Hematopoietic multipotent progenitor cell treated with erythropoietin and hydrocortisone succinate and interleukin-3 and kit ligand, for 8 days (in vitro differentiated cells): ENCODE results near the gene CDKAL1.
"Not testable (repeated sequence)": the region's sequence is repeated elsewhere in the genome, so short reads cannot be mapped to it uniquely, and the experiment has no call there.

Experiments used
- DNase-seq: peaks from one replicate; pipeline ENCODE4 v3.0.0-alpha.2; 2015

CDKAL1 gene

DNA sequence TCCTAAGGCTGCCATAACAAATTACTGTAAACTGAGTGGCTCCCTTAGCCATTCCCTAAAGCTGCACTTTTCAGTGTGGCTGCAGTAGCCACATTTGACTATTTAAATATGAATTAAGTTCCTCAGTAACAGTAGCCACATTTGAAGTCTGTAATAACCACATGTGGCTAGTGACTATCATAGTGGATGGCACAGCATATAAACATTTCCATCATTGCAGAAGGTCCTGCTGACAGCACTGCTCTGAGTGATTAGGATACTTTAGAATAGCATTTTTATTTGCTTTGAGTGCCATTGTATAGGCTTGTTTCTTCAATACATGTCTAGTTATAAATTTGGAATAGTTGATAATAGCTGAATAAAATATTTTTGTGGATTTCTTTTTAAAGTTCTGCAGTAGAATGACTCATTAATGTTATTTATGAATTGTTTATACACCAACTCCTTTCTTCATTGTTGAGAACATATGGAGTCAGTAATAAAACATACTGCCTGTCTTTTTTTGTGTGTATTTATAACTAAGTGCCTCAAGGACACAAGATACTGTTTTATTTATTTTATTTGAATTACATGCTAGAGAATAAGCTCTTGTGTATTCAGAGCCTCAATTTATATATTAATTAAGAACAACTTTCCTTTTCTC, 217.2 kb downstream of the CDKAL1 start:
- no peak for DNase-seq

DNA sequence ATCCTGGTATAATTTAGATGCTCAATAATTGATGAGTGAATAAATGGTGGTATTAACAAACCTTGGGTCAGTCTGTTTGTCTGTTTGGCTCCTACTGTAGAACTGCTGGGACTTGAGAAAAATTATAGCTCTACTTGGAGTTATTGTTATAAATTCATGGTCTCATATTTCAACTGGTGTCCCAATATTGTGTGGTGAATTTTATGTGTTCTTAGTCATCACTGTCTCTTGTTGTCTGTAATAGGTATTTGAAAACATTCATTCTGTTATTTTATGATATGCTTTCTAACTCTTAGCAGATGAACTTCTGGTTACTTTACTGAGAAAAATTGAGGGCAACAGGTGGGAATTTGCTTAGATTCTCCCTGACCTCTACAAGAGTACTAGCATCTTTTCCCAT, 221.4 kb downstream of the CDKAL1 start:
- DNase-seq: no peak

DNA sequence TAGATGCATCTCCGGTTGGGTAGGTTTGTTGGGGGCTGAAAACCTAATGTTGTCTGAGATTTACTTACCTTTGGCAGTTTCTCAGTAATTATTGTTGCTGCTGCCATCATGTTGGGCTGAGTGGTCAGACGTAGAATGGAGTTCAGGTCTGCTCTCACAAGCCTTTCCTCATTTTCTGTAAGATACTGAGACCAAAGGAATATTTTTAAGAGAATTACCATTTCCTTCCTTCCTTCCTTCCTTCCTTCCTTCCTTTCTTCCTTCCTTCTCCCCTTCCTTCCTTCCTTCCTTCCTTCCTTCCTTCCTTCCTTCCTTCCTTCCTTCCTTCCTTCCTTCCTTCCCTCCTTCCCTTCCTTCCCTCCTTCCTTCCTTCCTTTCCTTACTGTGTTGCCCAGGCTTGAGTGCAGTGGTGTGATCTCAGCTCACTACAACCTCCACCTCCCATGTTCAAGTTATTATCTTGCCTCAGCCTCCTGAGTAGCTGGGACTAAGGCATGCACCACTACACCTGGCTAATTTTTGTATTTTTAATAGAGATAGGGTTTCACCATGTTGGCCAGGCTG, 222.4 kb downstream of the CDKAL1 start:
- DNase-seq: not testable (repeated sequence)

DNA sequence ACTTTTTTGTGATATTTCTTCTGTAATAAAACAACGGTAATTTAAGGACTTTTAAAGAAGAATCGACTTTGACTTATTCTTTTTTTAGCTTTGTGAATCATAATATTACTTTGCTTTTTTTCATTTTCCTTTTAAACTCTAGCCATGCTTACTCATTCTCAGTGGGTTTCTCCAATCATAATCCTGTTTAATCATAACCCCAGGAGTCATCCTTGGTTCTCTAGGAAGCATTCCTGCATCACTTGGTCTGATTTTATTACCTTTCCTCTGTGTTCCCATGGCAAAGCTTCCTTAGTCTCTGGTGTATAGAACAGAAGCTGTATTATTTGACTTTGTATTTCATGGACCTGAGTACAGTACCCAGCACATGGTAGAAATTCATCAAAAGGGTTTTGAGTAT, 223.5 kb downstream of the CDKAL1 start:
- no peak for DNase-seq

DNA sequence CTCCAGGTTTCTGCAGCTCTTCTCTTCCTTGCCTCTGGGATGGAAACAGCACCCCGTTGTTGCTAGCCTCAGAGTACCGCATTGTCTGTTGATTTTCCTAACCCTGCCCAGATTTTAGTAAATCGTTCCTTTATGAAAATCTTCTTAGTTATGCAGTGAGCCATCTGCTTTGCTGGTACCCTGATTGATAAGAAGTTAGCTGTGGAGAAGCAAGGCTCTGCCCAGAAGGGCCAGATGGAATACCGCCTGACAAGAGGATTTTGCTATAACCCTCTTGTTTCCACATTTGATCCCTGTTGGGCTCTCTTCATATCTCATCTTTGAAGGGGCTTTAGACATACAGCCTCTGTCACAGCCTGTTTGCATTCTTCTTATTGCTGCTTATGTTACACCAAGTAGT, 229.0 kb downstream of the CDKAL1 start:
- no peak for DNase-seq

DNA sequence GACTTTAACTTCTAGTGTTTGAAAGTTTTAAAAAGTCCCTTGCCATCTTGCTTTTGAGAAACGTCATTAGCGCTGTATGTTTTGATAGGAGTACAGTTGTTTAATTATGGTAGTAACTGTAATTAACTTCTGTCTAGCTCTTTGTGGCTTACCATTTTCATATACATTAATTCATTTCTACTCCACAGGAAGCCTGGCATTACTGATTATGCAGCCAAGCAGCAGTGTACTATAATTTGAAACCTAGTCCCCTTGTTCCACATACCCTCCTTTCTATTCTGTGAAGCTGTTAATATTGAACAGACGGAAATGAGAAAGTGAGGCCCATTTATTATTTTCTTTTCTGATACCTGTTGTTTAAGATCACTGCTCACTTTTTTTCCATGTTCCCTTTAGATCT, 235.4 kb downstream of the CDKAL1 start:
- peak; percentile 4 for DNase-seq

DNA sequence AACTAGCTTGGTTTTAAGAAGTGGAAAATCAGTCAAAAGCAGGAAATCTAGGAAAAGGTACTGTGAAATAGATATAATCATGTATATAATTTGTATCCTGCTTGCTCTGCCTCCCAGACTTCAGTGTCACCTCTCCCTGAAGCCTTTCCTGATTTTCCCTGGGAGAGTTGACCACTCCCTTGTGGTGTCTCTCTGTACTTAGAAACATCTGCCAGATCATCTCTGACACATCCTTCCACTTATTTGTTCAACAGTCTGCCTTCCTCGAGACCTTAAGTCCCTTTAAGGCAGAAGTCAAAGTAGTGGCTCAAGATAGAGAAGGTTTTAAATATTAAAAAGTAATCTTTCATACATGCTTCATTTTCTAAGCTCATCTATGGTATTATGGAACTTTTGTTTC, 236.5 kb downstream of the CDKAL1 start:
- no peak for DNase-seq

DNA sequence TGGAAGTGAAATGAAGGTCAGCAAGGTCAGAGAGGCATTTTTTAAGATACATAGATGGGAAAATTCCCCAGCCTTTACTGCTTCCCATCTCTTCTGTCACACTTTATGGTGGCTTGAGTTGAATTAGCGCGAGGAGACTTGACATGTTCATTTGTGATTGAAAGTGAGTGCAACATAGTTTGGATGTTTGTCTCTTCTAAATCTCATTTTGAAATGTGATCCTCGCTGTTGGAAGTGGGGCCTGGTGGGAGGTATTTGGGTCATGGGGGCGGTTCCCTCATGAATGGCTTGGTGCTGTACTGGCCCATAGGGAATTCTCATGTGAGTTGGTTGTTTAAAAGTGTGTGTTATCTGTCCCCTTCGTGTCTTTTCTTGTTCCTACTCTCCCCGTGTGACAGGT, 237.2 kb downstream of the CDKAL1 start:
- DNase-seq: no peak

DNA sequence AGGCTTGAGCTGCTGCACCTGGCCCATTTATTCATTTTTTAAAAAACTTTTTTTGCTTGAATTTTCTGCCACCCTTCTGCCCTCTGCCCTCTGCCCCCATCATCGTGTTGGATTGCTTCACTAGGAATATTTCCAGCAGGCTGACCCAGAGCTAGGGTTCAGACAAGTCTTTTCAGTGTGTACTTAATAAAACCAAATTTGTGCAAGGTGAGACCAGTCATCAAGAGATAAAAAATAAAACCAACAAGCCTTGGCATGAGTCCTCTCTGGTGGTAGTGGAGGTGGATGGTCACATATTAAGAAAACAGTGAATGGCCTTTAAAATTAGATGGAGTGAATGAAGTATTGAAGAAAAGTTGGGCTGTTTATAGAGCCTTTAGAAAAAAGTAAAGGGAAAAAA, 239.6 kb downstream of the CDKAL1 start:
- no peak for DNase-seq

DNA sequence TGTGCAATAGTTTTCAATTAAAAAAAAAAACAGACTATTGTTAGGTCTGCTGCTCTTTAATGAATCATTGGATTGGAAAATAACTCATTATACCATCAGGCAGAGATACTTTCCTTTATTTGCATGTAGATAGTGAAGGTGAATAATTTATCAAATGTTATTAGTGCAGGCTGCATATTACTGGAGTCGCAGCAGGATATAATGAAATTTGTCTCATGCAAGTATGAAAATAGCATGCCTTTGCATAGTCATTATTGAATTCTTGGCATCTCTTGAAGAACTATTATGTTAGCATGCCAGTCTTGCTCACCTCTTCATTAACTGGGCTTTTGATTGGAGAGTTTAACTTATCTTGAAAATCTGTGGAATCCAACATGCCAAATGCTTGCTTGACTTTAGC, 241.7 kb downstream of the CDKAL1 start:
- DNase-seq: no peak

DNA sequence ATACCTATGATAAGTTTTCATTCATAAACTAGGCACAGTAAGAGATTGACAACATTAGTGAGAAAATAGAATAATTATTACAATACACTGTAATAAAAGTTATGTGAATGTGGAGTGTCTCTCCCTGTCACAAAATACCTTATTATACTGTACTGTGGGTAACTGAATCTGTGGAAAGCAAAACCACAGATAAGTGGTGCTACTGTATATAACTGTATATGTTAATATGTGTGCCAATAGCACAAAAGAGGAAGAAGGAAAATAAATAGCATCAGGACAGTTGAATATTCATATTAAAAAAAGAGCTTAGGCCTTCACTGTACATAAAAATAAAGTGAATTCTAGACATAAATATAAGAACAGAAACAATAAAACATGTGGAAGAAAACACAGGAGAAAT, 243.5 kb downstream of the CDKAL1 start:
- peak; percentile 7 for DNase-seq

DNA sequence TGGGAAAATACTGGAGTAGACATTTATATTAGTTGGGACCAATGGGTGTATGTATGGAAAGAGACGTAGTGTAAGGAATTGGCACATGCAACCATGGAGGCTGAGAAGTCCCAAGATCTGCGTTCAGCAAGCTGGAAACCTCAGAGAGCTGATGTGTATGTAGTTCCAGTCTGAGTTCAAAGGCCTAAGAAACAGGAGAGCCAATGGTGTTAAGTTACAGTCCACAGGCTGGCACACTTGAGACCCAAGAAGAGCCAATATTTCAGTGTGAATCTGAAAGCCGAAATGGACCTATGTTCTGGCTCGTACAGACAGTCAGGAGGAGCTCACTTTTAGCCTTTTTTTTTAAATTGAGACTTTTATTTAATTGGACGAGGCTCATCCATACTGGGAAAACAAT, 244.2 kb downstream of the CDKAL1 start:
- DNase-seq: no peak

DNA sequence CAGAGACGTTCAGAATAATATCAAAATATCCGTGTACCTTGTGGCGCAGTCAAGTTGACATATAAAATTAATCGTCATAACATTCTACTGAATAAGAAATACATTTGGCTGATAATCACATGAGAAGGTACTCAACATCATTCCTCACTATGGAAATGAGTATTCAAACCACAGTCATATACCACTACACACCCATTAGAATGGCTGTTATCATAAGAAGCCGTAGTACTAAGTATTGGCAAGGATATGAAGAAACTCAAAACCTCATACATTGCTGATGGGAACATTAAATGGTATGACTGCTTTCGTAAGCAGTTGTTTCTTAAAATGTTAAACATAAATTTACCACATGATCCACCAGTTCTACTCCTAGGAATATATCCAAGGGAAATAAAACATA, 244.7 kb downstream of the CDKAL1 start:
- no peak for DNase-seq

DNA sequence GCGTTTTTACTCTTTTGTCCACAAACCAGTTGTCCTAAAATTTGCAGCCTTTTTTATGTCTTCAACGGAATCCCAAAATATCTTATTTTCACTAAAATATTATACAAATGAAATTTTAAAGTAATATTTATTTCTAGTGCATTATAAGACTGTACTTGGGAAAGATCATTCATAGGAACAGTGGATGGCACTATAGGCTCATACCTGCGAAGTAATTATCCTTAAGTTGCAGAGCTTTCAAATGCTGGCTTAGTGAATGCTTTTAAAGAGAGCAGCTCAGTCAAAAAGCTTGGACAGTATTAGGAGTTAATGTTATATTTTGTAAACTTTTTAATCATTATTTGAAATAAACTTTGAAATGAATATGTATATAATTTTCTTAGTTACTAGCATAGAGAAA, 254.9 kb downstream of the CDKAL1 start:
- DNase-seq: no peak

DNA sequence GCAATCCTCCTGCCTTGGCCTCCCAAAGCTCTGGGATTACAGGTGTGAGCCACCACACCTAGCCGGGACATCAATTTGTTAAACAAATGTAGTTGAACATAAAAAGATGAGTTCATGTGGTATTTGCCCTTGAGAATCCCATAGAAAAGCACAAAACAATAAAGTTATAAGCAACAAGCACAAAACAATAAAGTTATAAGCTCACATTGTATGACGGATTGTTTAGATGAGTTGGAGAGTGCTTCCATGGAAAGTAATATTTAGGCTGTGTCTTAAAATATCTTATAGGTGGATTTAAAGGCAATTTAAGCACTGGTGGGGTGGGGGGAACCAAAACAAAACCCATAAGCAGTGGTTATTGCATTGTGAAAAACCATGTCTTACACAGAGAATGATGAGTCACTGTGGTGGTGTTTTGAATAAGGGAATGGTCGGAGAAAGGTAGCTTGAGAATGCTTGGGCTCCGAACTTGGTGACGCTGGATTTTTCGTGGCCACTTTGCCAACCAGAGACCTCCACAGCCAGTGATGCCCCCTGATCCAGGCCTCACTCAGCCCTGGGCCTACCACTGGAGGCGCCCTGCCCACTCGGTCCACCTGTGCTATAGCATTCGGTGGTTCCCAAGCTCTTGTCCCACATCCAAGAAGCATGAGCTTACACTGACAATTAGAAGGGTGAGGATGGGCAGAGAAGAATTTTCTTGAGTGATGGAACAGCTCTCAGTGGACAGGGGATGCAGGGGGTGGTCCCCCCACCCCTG, 256.0 kb downstream of the CDKAL1 start:
- no peak for DNase-seq

DNA sequence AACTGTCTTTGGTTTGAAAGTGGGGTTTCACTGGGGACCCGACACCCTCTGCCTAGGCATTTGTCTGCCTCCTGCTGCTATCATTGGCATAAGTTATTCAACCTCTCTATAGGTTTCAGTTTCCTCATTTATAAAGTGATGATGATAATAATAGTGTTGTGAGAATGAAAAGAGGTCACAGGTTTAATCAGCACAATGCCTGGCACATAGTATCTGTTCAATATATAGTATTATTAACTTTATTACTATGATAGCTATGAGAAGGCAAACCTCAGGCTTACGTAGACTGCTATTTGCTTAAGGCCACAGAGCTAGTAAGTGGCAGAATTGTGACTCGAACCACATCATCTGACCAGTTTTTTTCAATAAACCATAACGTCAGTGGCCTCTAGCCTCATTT, 256.8 kb downstream of the CDKAL1 start:
- no peak for DNase-seq

DNA sequence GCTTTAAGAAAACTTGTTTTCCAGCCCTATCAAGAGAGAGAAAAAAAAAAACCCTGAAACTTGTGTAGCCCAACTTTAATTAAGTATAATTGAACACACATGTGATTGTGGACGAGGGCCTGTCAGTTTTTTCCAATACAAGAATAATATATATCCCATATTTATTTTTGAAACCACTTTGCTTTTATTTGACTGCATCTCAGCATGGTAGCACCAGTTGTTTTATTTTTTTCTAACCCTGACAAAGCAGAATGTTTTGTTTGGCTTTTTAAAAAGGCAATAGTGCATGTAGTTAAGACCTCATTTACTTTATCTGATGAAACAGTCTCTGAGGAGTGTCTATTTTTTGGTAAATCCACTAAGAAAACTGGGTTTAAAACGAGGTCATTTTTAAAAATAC, 257.7 kb downstream of the CDKAL1 start:
- DNase-seq: no peak

DNA sequence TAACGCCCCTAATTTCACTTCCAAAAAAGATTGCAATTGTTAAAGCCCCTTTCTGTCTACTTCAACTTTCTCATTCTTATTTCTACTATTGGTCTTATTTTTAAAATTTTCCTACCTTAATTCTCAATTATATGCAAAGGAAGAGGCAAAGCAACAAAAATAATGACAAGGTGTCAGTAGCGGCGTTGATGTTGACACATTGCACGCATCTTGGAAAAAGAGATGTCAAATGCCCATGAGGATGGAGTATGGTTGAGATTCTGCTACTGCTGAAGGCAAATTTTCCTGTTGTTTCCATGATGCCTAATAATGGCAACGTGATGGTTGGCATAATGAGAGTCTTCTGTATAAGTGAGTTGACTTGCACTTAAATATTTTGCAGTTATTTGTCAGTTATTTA, 258.9 kb downstream of the CDKAL1 start:
- DNase-seq: no peak

DNA sequence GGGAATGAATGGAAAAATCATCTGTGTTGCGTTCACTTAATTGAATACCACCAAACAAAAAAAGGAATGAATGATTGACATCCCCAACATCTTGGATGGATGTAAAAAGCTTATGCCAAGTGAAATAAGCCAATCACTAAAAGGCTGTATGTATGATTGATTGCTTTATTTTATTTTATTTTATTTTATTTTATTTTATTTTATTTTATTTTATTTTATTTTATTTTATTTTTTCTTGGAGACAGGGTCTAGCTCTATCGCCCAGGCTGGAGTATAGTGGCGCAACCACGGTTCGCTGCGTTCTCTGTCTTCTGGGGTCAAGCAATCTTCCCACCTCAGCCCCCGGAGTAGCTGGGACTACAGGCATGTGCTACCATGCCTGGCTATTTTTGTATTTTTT, 263.3 kb downstream of the CDKAL1 start:
- DNase-seq: no peak

DNA sequence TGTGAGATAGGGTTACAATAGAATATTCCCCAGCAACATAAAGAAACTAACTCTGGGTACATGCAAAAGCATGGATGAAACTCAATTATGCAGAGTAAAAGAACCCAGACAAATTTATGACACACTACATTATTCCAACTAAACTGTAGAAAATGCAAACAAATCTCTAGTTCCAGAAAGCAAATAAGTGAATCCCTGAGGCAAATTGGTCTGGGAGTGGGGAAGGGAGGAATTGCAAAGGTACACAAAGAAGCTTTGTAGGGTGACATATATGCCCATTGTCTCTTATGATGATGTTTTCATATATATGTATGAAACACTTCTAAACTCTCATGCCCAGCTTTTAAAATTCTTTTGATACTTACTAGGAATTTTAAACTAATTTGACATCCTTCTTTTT, 266.0 kb downstream of the CDKAL1 start:
- no peak for DNase-seq

DNA sequence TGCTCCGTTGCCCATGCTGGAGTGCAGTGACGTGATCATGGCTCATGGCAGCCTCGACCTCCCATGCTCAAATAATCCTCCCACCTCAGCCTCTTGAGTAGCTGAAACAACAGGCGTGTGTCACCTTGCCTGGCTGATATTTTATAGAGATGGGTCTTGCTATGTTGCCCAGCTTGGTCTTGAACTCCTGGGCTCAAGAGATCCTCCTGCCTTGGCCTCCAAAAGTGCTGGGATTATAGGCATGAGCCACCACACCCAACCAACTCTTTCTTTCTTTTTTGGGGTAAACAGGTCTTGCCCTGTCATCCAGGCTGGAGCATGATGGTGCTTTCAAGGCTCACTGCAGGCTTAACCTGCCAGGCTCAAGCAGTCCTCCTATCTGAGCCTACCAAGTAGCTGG, 266.4 kb downstream of the CDKAL1 start:
- DNase-seq: no peak

DNA sequence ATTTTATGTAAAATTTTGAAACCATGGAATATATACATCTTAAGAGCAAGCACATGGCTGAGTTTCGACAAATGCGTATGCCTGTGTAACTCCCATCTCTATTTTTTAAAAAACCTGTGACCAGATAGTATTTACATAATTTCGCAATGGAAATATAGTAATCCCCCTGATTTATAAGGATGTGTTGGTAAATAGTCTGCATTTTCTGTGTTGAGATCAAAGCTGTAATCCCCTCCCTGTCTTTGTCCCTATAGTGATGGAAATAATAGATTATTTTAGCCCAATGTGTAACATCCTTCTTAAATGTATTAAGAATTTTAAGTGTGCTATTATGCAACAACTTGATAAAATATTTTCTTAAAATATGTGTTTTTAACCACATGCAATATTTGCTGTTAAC, 267.3 kb downstream of the CDKAL1 start:
- DNase-seq: no peak

DNA sequence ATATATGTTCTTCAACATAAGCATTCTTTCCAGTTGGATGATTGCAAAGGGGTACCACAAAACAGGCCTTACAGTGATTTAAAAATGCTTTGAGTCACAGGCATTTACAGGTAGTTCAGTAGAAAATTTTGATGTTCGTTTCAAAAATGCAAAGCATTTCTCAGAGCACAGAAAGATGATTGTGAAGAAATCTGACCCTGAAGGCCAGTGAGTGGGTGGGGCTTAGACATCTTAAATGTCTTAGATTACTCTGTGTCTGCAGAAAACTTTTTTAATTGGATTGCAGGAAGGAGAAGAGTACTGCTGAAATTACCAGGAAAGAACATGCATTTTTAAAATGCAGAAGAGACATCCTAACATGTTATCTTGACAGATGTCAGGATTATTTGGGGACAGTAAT, 268.3 kb downstream of the CDKAL1 start:
- DNase-seq: no peak

DNA sequence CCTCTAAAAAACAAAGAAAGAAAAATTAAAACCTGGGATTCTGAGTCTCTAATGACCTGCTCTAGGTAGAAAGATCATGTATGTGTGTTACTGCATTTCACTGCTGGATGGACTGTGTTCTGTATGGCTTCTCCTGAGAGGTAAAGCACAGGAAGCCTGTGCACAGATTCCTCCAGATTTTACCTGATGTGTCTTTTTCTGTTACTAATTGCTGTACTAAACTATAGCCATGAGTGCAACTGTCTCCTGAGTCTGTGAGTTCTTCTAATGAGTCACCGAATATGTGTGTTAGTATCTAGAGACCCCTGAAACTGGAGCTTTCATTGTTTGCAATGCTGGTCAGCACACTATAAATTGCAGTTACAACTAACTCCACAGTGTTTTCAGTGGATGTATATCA, 270.8 kb downstream of the CDKAL1 start:
- no peak for DNase-seq

DNA sequence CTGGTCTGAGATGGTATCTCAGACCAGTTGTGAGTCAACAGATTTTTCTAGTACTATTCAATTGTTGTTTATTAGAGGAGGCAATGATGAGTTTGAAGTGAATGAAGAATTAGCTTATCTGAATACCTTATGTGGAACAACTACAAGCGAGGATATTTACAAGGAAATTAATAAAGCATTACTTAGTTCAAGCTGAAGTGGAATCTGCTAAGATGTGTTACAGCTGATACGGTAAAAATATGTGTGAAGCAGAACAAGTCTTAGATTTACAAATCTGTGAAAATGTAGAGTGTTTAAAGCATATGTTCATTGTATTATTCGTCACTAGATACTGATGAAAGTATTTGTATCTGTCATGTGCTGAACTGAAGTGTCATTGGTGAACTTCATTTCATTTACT, 272.4 kb downstream of the CDKAL1 start:
- DNase-seq: no peak
